Measurements from ENCODE around the gene WDR86. TPM values are rescaled to one million over a fixed set of nuclear protein-coding genes. Genes with fewer than 3 reads are reported as not detected.

WDR86 gene
- total and polyA plus RNA-seq, 2 of the 8 experiments (the other 6 are each of a cell fraction or from before 2014, with no cell fraction given) = 12.7 to 15.8 TPM

GRCh38 chr7:151378011-151378410, 31.8 kb downstream of the WDR86 start:
- Histone ChIP-seq H3K14ac (ENCODE audit: insufficient read length) (no peak overlapping the region), H4K20me1 (replicated peaks in 1 of 2; ENCODE audit: control insufficient read depth in 1 of 2, insufficient read depth in 2 of 2, low read length in 2 of 2) (peaks cover 2% of the 10 kb centered on the region in 2 experiments), H2BK20ac (ENCODE audit: low read length) (no peak overlapping the region), H3K27me3 (replicated peaks in 1 of 4; ENCODE audit: control insufficient read depth in 3 of 4, extremely low read depth in 1 of 4, insufficient read depth in 3 of 4, low read length in 3 of 4) (peaks cover 8 to 15% (median 14%) of the 10 kb centered on the region in 4 experiments), H3K27ac (ENCODE audit: low read depth, low read length) (no peak overlapping the region), H3K9me3 (ENCODE audit: insufficient read depth in 2 of 2, low read depth in 1 of 2, low read length in 1 of 2) (no peaks in the 10 kb centered on the region), H2AFZ (ENCODE audit: low read length) (no peak overlapping the region), H2BK12ac (ENCODE audit: low read depth, low read length) (no peak overlapping the region), H3K23ac (ENCODE audit: insufficient read length) (no peak overlapping the region), H4K8ac (ENCODE audit: extremely low read depth, insufficient read depth, low read length) (no peak overlapping the region), H3K18ac (ENCODE audit: extremely low read depth, low read length) (no peak overlapping the region), H3K4ac (replicated peaks; ENCODE audit: insufficient read length, low read depth, low read length) (no peak overlapping the region), H3K56ac (replicated peaks; ENCODE audit: insufficient read length, low read depth, low read length) (no peak overlapping the region), H2BK5ac (ENCODE audit: low read depth, low read length) (no peak overlapping the region), H3K9ac (replicated peaks in 1 of 4; ENCODE audit: extremely low read depth in 1 of 4, low read depth in 3 of 4, low read length in 3 of 4) (no peak overlapping the region), H2BK120ac (replicated peaks; ENCODE audit: low read depth, low read length) (no peak overlapping the region), H2AK5ac (ENCODE audit: low read depth, low read length) (no peak overlapping the region), H2BK15ac (ENCODE audit: low read length) (no peak overlapping the region), H4K5ac (ENCODE audit: insufficient read length, low read depth, low read length) (no peak overlapping the region), H3K79me2 (ENCODE audit: control insufficient read depth in 1 of 2, insufficient read depth in 2 of 2, low read length in 2 of 2) (no peaks in the 10 kb centered on the region), H3K79me1 (ENCODE audit: low read depth, low read length) (no peaks in the 10 kb centered on the region), H3K4me3 (ENCODE audit: extremely low read depth in 1 of 4, insufficient read depth in 2 of 4, low read depth in 3 of 4, low read length in 4 of 4) (no peak overlapping the region), H3K4me1 (replicated peaks in 1 of 4; ENCODE audit: control insufficient read depth in 3 of 4, insufficient read depth in 4 of 4, low read length in 3 of 4) (peaks cover 0 to 30% (median 11%) of the 10 kb centered on the region in 4 experiments; a peak in 6 of 7 replicates), H3K23me2 (ENCODE audit: low read depth, low read length) (peaks cover 14% of the 10 kb centered on the region; the same call in 1 of the 2 replicates), H3K36me3 (ENCODE audit: control insufficient read depth in 2 of 4, insufficient read depth in 4 of 4, low read length in 3 of 4) (peaks cover 0 to 15% (median 3%) of the 10 kb centered on the region in 4 experiments; a peak in 4 of 8 replicates), H3K4me2 (ENCODE audit: insufficient read depth in 1 of 2, low read depth in 2 of 2, low read length in 2 of 2) (no peak overlapping the region), H4K91ac (replicated peaks; ENCODE audit: insufficient read length, low read length) (no peak overlapping the region)
- TF ChIP-seq SP2 (IDR thresholded peaks at IDR 0.05; ENCODE audit: low read length) = no peak
- no peak for TF ChIP-seq USF2 (IDR thresholded peaks at IDR 0.05; ENCODE audit: low read length)
- TF ChIP-seq EZH2 (IDR thresholded peaks at IDR 0.05; ENCODE audit: low read depth, low read length, severe bottlenecking) = no peak
- no peak for TF ChIP-seq GABPA (IDR thresholded peaks at IDR 0.05; ENCODE audit: borderline replicate concordance, insufficient read depth, low read length)
- no peak for TF ChIP-seq ATF2 (IDR thresholded peaks at IDR 0.05; ENCODE audit: low read length)
- no peak for TF ChIP-seq KDM5A (IDR thresholded peaks at IDR 0.05; ENCODE audit: low read length)
- no peak for TF ChIP-seq TAF7 (optimal IDR thresholded peaks at IDR 0.05; ENCODE audit: borderline replicate concordance, low read depth, low read length)
- TF ChIP-seq SAP30 (IDR thresholded peaks at IDR 0.05; ENCODE audit: insufficient read depth, insufficient replicate concordance, low read length) = no peak
- ChIA-PET POLR2A (ENCODE audit: partially characterized antibody) (no interaction called here), CTCF (ENCODE audit: partially characterized antibody) (interaction anchor here (0.6 to 16.9 kb wide), 9 partner anchors 10 to 169 kb away, joined by 3 to 185 read pairs (median 5); no protein-coding TSS in a partner anchor)
- 93% methylated on average over 9 of the region's 9 CpGs; no CpG with 5 or more reads in 1 of the 2 experiments for WGBS, 2 experiments (ENCODE audit: extremely low coverage in 1 of 2, insufficient coverage in 1 of 2, insufficient read length in 1 of 2, insufficient replicate concordance in 2 of 2, low coverage in 1 of 2, low lambda C conversion rate in 2 of 2, missing lambda C conversion rate in 1 of 2)
- DNase-seq (ENCODE audit: low read depth in 1 of 2, low spot score in 2 of 2) = no peak
- no peak for FAIRE-seq
